ENCODE measurements around the gene UGT2B17. TPM values are rescaled to one million over a fixed set of nuclear protein-coding genes. Genes with fewer than 3 reads are reported as not detected.
"Not testable (repeated sequence)": the region's sequence is repeated elsewhere in the genome, so short reads cannot be mapped to it uniquely, and the experiment has no call there.

UGT2B17 gene
- total RNA-seq, 3 donors from 2014 or later = 0.98 TPM; not detected in 2

- H3K9me3 ChIP-seq; H3K4me1 ChIP-seq; H3K4me3 ChIP-seq; DNase-seq (ENCODE audit: low spot score in 2 of 2); H3K27ac ChIP-seq; H3K36me3 ChIP-seq; H3K27me3 ChIP-seq; intact Hi-C loops (cut with DNase I; ENCODE audit: low total_unique reads): not testable (repeated sequence)
Measured at GRCh38 chr4:68566364-68566763, 9.8 kb downstream of the UGT2B17 start.

GRCh38 chr4:68565082-68565481 is 11.0 kb downstream of the UGT2B17 start:
- intact Hi-C loops (cut with DNase I; ENCODE audit: low total_unique reads); H3K9me3 ChIP-seq; H3K27ac ChIP-seq; H3K4me1 ChIP-seq; DNase-seq (ENCODE audit: low spot score in 2 of 2); H3K36me3 ChIP-seq; H3K4me3 ChIP-seq; H3K27me3 ChIP-seq: not testable (repeated sequence)

- H3K36me3 ChIP-seq; H3K4me3 ChIP-seq; H3K27me3 ChIP-seq; intact Hi-C loops (cut with DNase I; ENCODE audit: low total_unique reads); H3K4me1 ChIP-seq; DNase-seq (ENCODE audit: low spot score in 2 of 2); H3K27ac ChIP-seq; H3K9me3 ChIP-seq: not testable (repeated sequence)
Measured at GRCh38 chr4:68560364-68561070, 15.6 kb downstream of the UGT2B17 start.

GRCh38 chr4:68553830-68554229 is 22.3 kb downstream of the UGT2B17 start:
- H3K4me1 ChIP-seq; DNase-seq (ENCODE audit: low spot score in 2 of 2); H3K36me3 ChIP-seq; H3K27me3 ChIP-seq; intact Hi-C loops (cut with DNase I; ENCODE audit: low total_unique reads); H3K9me3 ChIP-seq; H3K27ac ChIP-seq; H3K4me3 ChIP-seq: not testable (repeated sequence)

GRCh38 chr4:68552818-68553811 is 23.0 kb downstream of the UGT2B17 start:
- H3K4me1 ChIP-seq; H3K9me3 ChIP-seq; H3K4me3 ChIP-seq; intact Hi-C loops (cut with DNase I; ENCODE audit: low total_unique reads); H3K36me3 ChIP-seq; DNase-seq (ENCODE audit: low spot score in 2 of 2); H3K27ac ChIP-seq; H3K27me3 ChIP-seq: not testable (repeated sequence)

- DNase-seq (ENCODE audit: low spot score in 2 of 2); H3K4me1 ChIP-seq: not testable (repeated sequence)
Measured at GRCh38 chr4:68542742-68543141, 33.4 kb downstream of the UGT2B17 start.

GRCh38 chr4:68536375-68536774 is 39.7 kb downstream of the UGT2B17 start:
- no peak overlapping the region for H3K27ac ChIP-seq
- intact Hi-C loops (cut with DNase I; ENCODE audit: low total_unique reads) = no loop called here
- H3K27me3 ChIP-seq = no peaks in the 10 kb centered on the region
- no peak overlapping the region for H3K4me3 ChIP-seq
- DNase-seq (ENCODE audit: low spot score in 2 of 2) = no peak
- TF ChIP-seq POLR2A (IDR thresholded peaks at IDR 0.05) (no peak), CTCF (IDR thresholded peaks at IDR 0.05) (no peak), POLR2AphosphoS5 (IDR thresholded peaks at IDR 0.05) (no peak)
- no peaks in the 10 kb centered on the region for H3K36me3 ChIP-seq
- no peaks in the 10 kb centered on the region for H3K4me1 ChIP-seq
- no peaks in the 10 kb centered on the region for H3K9me3 ChIP-seq

More at GRCh38 chr4:68542742-68543141, 33.4 kb downstream of the UGT2B17 start:
- H3K36me3 ChIP-seq; H3K4me3 ChIP-seq; intact Hi-C loops (cut with DNase I; ENCODE audit: low total_unique reads); H3K27ac ChIP-seq; H3K9me3 ChIP-seq; H3K27me3 ChIP-seq: not testable (repeated sequence)

GRCh38 chr4:68535974-68536373 is 40.1 kb downstream of the UGT2B17 start:
- H3K27ac ChIP-seq = no peak overlapping the region

GRCh38 chr4:68522232-68522631 is 53.9 kb downstream of the UGT2B17 start:
- H3K4me3 ChIP-seq; H3K36me3 ChIP-seq; intact Hi-C loops (cut with DNase I; ENCODE audit: low total_unique reads); H3K27me3 ChIP-seq; H3K4me1 ChIP-seq; DNase-seq (ENCODE audit: low spot score in 2 of 2); H3K27ac ChIP-seq; H3K9me3 ChIP-seq: not testable (repeated sequence)

More at GRCh38 chr4:68535974-68536373, 40.1 kb downstream of the UGT2B17 start:
- H3K4me1 ChIP-seq = no peaks in the 10 kb centered on the region
- no peaks in the 10 kb centered on the region for H3K9me3 ChIP-seq
- no peak for DNase-seq (ENCODE audit: low spot score in 2 of 2)
- no peaks in the 10 kb centered on the region for H3K36me3 ChIP-seq
- H3K4me3 ChIP-seq = no peak overlapping the region
- intact Hi-C loops (cut with DNase I; ENCODE audit: low total_unique reads) = no loop called here
- H3K27me3 ChIP-seq = no peaks in the 10 kb centered on the region
- no peak for TF ChIP-seq POLR2AphosphoS5 (IDR thresholded peaks at IDR 0.05)
